Body of pancreas (tissue), 4 donors: ENCODE measurements around the gene FKBP1C. TPM values are rescaled to one million over a fixed set of nuclear protein-coding genes. Genes with fewer than 3 reads are reported as not detected.

Source experiments
- ATAC-seq: fragments of 150-250 bp; one replicate; pipeline ENCODE4 v1.9.1; 2016
- DNase-seq, 4 donors: peaks; one replicate each; pipeline ENCODE4 v3.0.0-alpha.2; 2019
- H3K27ac ChIP-seq, 4 donors: fragments of 200-600 bp; sonication (generic); 1 replicate in 3 of 4; 2 replicates in 1 of 4; pipeline versions ENCODE4 v1.5.1 to v1.6.1; 2016 to 2019; ENCODE audit warnings: mild to moderate bottlenecking in 1 of 4, mixed read lengths in 1 of 4, moderate library complexity in 1 of 4
- H3K27me3 ChIP-seq, 2 donors: fragments of 200-600 bp; sonication (generic); one replicate each; pipeline ENCODE4 v1.6.0; 2016; ENCODE audit warnings: mild to moderate bottlenecking in 1 of 2
- H3K36me3 ChIP-seq, 2 donors: fragments of 200-600 bp; sonication (generic); replicated peaks in 1 of 2; 2 replicates each; pipeline ENCODE4 v1.5.1; 2016; ENCODE audit warnings: low read depth in 2 of 2; ENCODE audit not compliant: insufficient read depth in 1 of 2
- H3K4me1 ChIP-seq: fragments of 200-600 bp; sonication (generic); one replicate; pipeline ENCODE4 v1.6.0; 2016
- H3K4me3 ChIP-seq, 2 donors: fragments of 200-600 bp; sonication (generic); 1 replicate in 1 of 2; 2 replicates in 1 of 2; pipeline ENCODE4 v1.5.1; 2016 to 2019
- H3K9me3 ChIP-seq, 3 donors: fragments of 200-600 bp; sonication (generic); 1 replicate in 2 of 3; 2 replicates in 1 of 3; pipeline ENCODE4 v1.5.1; 2016
- CTCF ChIP-seq, 7 experiments: fragments of 450-650 bp in 4 of 7; fragments of 200-600 bp in 3 of 7; sonication (generic) in 3 of 7; IDR thresholded peaks; one replicate each; pipeline ENCODE4 v1.5.1; 2016 to 2019; ENCODE audit warnings: antibody characterized with exemption in 7 of 7
- POLR2A ChIP-seq, 3 donors: fragments of 450-650 bp; IDR thresholded peaks; one replicate each; pipeline ENCODE4 v1.6.1; 2016; ENCODE audit warnings: antibody characterized with exemption in 3 of 3, mild to moderate bottlenecking in 2 of 3
- WGBS, 2 donors: methylation state at CpG; one replicate each; pipeline ENCODE4 v1.1.5; 2017; 5-methylcytosine and 5-hydroxymethylcytosine counted together
- intact Hi-C: fragments of 100-400 bp; cut with DNase I; formaldehyde crosslinking; loops from one replicate; pipeline ENCODE4 v1.15.1; 2023
- total RNA-seq, 2 donors: library from RNA; depleted of rRNA; stranded (reverse); fragments of >200 nt; gene quantifications; one replicate each; pipeline ENCODE4 v1.1.0, GENCODE V29; 2016

FKBP1C gene
- total RNA-seq, 2 donors from 2014 or later, result not detected

- H3K27me3 ChIP-seq, result no peaks in the 10 kb centered on the region
- no peaks in the 10 kb centered on the region for H3K36me3 ChIP-seq
- H3K27ac ChIP-seq, result no peak overlapping the region
- intact Hi-C loops, result no loop called here
- H3K9me3 ChIP-seq, result no peaks in the 10 kb centered on the region
- 60 to 64% methylated on average over 1 of the region's 1 CpG for WGBS, 2 donors
- DNase-seq (no peak), ATAC-seq (no peak)
- H3K4me1 ChIP-seq, result no peaks in the 10 kb centered on the region
- TF ChIP-seq POLR2A (IDR thresholded peaks at IDR 0.05) (no peak), CTCF (IDR thresholded peaks at IDR 0.05) (no peak)
- H3K4me3 ChIP-seq, result no peak overlapping the region
Measured at GRCh38 chr6:63245909-63246308, 34.6 kb downstream of the FKBP1C start.

GRCh38 chr6:63246581-63246980 lies 35.3 kb downstream of the FKBP1C start:
- no peaks in the 10 kb centered on the region for H3K9me3 ChIP-seq
- no peak overlapping the region for H3K27ac ChIP-seq
- no peaks in the 10 kb centered on the region for H3K4me1 ChIP-seq
- no peak overlapping the region for H3K4me3 ChIP-seq
- DNase-seq (no peak), ATAC-seq (no peak)
- no peaks in the 10 kb centered on the region for H3K36me3 ChIP-seq
- no peaks in the 10 kb centered on the region for H3K27me3 ChIP-seq
- intact Hi-C loops, result no loop called here
- TF ChIP-seq POLR2A (IDR thresholded peaks at IDR 0.05) (no peak), CTCF (IDR thresholded peaks at IDR 0.05) (no peak)

- Histone ChIP-seq H3K36me3 (no peaks in the 10 kb centered on the region), H3K9me3 (no peaks in the 10 kb centered on the region), H3K4me3 (no peak overlapping the region), H3K4me1 (no peaks in the 10 kb centered on the region), H3K27me3 (no peaks in the 10 kb centered on the region), H3K27ac (no peak overlapping the region)
- intact Hi-C loops, result no loop called here
- no peak for TF ChIP-seq POLR2A (IDR thresholded peaks at IDR 0.05)
- TF ChIP-seq CTCF (IDR thresholded peaks at IDR 0.05), result no peak
- DNase-seq, result no peak
- no peak for ATAC-seq
- 62 to 67% methylated on average over 3 of the region's 3 CpGs for WGBS, 2 donors
Measured at GRCh38 chr6:63249875-63250482, 38.7 kb downstream of the FKBP1C start.

- no peak for ATAC-seq
- Histone ChIP-seq H3K27me3 (no peaks in the 10 kb centered on the region), H3K4me1 (no peaks in the 10 kb centered on the region), H3K36me3 (no peaks in the 10 kb centered on the region), H3K27ac (no peak overlapping the region), H3K4me3 (no peak overlapping the region), H3K9me3 (no peaks in the 10 kb centered on the region)
- DNase-seq, result no peak
- intact Hi-C loops, result no loop called here
- TF ChIP-seq POLR2A (IDR thresholded peaks at IDR 0.05), result no peak
- TF ChIP-seq CTCF (IDR thresholded peaks at IDR 0.05), result no peak
Measured at GRCh38 chr6:63259153-63259552, 47.9 kb downstream of the FKBP1C start.

GRCh38 chr6:63261820-63262219 lies 50.6 kb downstream of the FKBP1C start:
- Histone ChIP-seq H3K36me3 (no peaks in the 10 kb centered on the region), H3K27me3 (no peaks in the 10 kb centered on the region), H3K9me3 (no peaks in the 10 kb centered on the region), H3K27ac (no peak overlapping the region), H3K4me1 (no peaks in the 10 kb centered on the region), H3K4me3 (no peak overlapping the region)
- 32 to 61% methylated on average over 3 of the region's 3 CpGs for WGBS, 2 donors
- DNase-seq (no peak), ATAC-seq (no peak)
- no peak for TF ChIP-seq POLR2A (IDR thresholded peaks at IDR 0.05)
- no peak for TF ChIP-seq CTCF (IDR thresholded peaks at IDR 0.05)
- intact Hi-C loops, result no loop called here
